GM18507 (cell line): Measurements from ENCODE around the gene ST3GAL6.
A peak's percentile ranks its signal among the peaks of the same experiment; 100 is the strongest.

Source experiments
- DNase-seq: peaks from one replicate; pipeline ENCODE4 v3.0.0; 2011; ENCODE audit warnings: low read depth; ENCODE audit not compliant: insufficient read length; ENCODE audit errors: extremely low spot score
- FAIRE-seq: peaks from 2 replicates; lab custom pipeline; 2011; peaks lifted over from hg19 to GRCh38; lab: Jason Lieb, UNC

The ST3GAL6 gene

GRCh38 chr3:98793971-98794370 is 30.8 kb downstream of the ST3GAL6 start:
- FAIRE-seq (no peak), DNase-seq (no peak)

- DNase-seq = no peak
Measured at GRCh38 chr3:98796334-98796733, 33.2 kb downstream of the ST3GAL6 start.

GRCh38 chr3:98797905-98798304 is 34.8 kb downstream of the ST3GAL6 start:
- no peak for FAIRE-seq

More at GRCh38 chr3:98796334-98796733, 33.2 kb downstream of the ST3GAL6 start:
- no peak for FAIRE-seq

GRCh38 chr3:98798820-98799219 is 35.7 kb downstream of the ST3GAL6 start:
- FAIRE-seq (no peak), DNase-seq (no peak)

More at GRCh38 chr3:98797905-98798304, 34.8 kb downstream of the ST3GAL6 start:
- no peak for DNase-seq

GRCh38 chr3:98799479-98799878 is 36.3 kb downstream of the ST3GAL6 start:
- no peak for DNase-seq

GRCh38 chr3:98800401-98800800 is 37.3 kb downstream of the ST3GAL6 start:
- FAIRE-seq (no peak), DNase-seq (no peak)

More at GRCh38 chr3:98799479-98799878, 36.3 kb downstream of the ST3GAL6 start:
- FAIRE-seq = no peak

- FAIRE-seq = no peak
- no peak for DNase-seq
Measured at GRCh38 chr3:98801043-98801747, 38.1 kb downstream of the ST3GAL6 start.

- FAIRE-seq (no peak), DNase-seq (no peak)
Measured at GRCh38 chr3:98805571-98805970, 42.4 kb downstream of the ST3GAL6 start.

- FAIRE-seq = no peak
Measured at GRCh38 chr3:98806521-98806920, 43.4 kb downstream of the ST3GAL6 start.

GRCh38 chr3:98807011-98807410 is 43.9 kb downstream of the ST3GAL6 start:
- DNase-seq (no peak), FAIRE-seq (no peak)

More at GRCh38 chr3:98806521-98806920, 43.4 kb downstream of the ST3GAL6 start:
- DNase-seq = no peak

GRCh38 chr3:98807561-98807960 is 44.4 kb downstream of the ST3GAL6 start:
- FAIRE-seq = no peak
- no peak for DNase-seq

GRCh38 chr3:98808071-98808470 is 44.9 kb downstream of the ST3GAL6 start:
- FAIRE-seq = no peak

GRCh38 chr3:98809557-98809956 is 46.4 kb downstream of the ST3GAL6 start:
- DNase-seq = no peak

More at GRCh38 chr3:98808071-98808470, 44.9 kb downstream of the ST3GAL6 start:
- DNase-seq = no peak

GRCh38 chr3:98811048-98811447 is 47.9 kb downstream of the ST3GAL6 start:
- DNase-seq = no peak
- FAIRE-seq = no peak

More at GRCh38 chr3:98809557-98809956, 46.4 kb downstream of the ST3GAL6 start:
- FAIRE-seq = no peak

- no peak for DNase-seq
- peak; percentile 66 for FAIRE-seq
Measured at GRCh38 chr3:98812851-98813374, 49.8 kb downstream of the ST3GAL6 start.

GRCh38 chr3:98814817-98815420 is 51.8 kb downstream of the ST3GAL6 start:
- FAIRE-seq (no peak), DNase-seq (no peak)

- FAIRE-seq = peak; percentile 86
- peak; percentile 7 for DNase-seq
Measured at GRCh38 chr3:98817547-98818041, 54.5 kb downstream of the ST3GAL6 start.

GRCh38 chr3:98821063-98821462 is 57.9 kb downstream of the ST3GAL6 start:
- no peak for FAIRE-seq
- no peak for DNase-seq

GRCh38 chr3:98823791-98824190 is 60.7 kb downstream of the ST3GAL6 start:
- FAIRE-seq = no peak
- DNase-seq = no peak

- DNase-seq (no peak), FAIRE-seq (no peak)
Measured at GRCh38 chr3:98824256-98824655, 61.1 kb downstream of the ST3GAL6 start.

GRCh38 chr3:98826126-98826525 is 63.0 kb downstream of the ST3GAL6 start:
- FAIRE-seq = no peak

More at GRCh38 chr3:98826126-98826525, 63.0 kb downstream of the ST3GAL6 start:
- no peak for DNase-seq
